IMR-90 (cell line): ENCODE measurements around the gene MMP25. TPM values are rescaled to one million over a fixed set of nuclear protein-coding genes. Genes with fewer than 3 reads are reported as not detected.

Experiments used
- ATAC-seq: fragments of 200-7000 bp; cut with Tn5 transposase; 2 replicates; pipeline ENCODE4 v1.9.1; 2020; ENCODE audit warnings: low read depth, mild to moderate bottlenecking, moderate library complexity
- BruUV-seq: library from RNA; stranded (reverse); fragments of 400-500 nt; replicated peaks from 2 replicates; lab custom pipeline; 2021; lab: Mats Ljungman, UMichigan
- CTCF ChIA-PET: fragments of 300-600 bp; formaldehyde crosslinking; extraction: SDS; loops from one replicate; lab custom pipeline; 2021; ENCODE audit warnings: antibody characterized with exemption; lab: Yijun Ruan, JAX
- POLR2A ChIA-PET: fragments of 300-600 bp; sonication (Branson Sonifier 250); formaldehyde crosslinking; loops from one replicate; lab custom pipeline; 2022; ENCODE audit warnings: antibody characterized with exemption; ENCODE audit not compliant: unreplicated experiment; lab: Charles Lee
- DNase-seq: peaks from one replicate; pipeline ENCODE4 v3.0.0; 2013
- H2AFZ ChIP-seq: replicated peaks from 2 replicates; pipeline ENCODE3; 2013; ENCODE audit warnings: low read length, mild to moderate bottlenecking; ENCODE audit not compliant: poor library complexity
- H2AK5ac ChIP-seq: 2 replicates; pipeline ENCODE4 v1.6.1; 2013; ENCODE audit warnings: low read depth, low read length, inconsistent platforms
- H2AK9ac ChIP-seq: replicated peaks from 2 replicates; pipeline ENCODE3; 2013; ENCODE audit warnings: mild to moderate bottlenecking, low read depth, low read length, moderate library complexity; ENCODE audit not compliant: poor library complexity
- H2BK120ac ChIP-seq: 2 replicates; pipeline ENCODE4 v1.6.1; 2013; ENCODE audit warnings: low read depth, low read length, inconsistent platforms
- H2BK15ac ChIP-seq: 3 replicates; pipeline ENCODE4 v1.6.1; 2013; ENCODE audit warnings: low read depth, low read length, inconsistent platforms
- H2BK20ac ChIP-seq: 2 replicates; pipeline ENCODE4 v1.6.1; 2013; ENCODE audit warnings: low read depth, mild to moderate bottlenecking, inconsistent platforms, low read length, moderate library complexity
- H2BK5ac ChIP-seq: 2 replicates; pipeline ENCODE4 v1.6.1; 2013; ENCODE audit warnings: mild to moderate bottlenecking, low read depth, low read length, inconsistent platforms; ENCODE audit not compliant: poor library complexity, severe bottlenecking
- H3K14ac ChIP-seq: replicated peaks from 2 replicates; pipeline ENCODE4 v1.6.1; 2013; ENCODE audit warnings: low read depth, low read length, inconsistent platforms
- H3K18ac ChIP-seq: 2 replicates; pipeline ENCODE4 v1.6.1; 2013; ENCODE audit warnings: low read depth, low read length, control low read depth
- H3K23ac ChIP-seq: 2 replicates; pipeline ENCODE4 v1.6.1; 2013; ENCODE audit warnings: low read depth, low read length, inconsistent platforms
- H3K27ac ChIP-seq: 2 replicates; pipeline ENCODE4 v1.5.1; 2013; ENCODE audit warnings: mild to moderate bottlenecking, control low read depth, low read length; ENCODE audit not compliant: insufficient read depth
- H3K27me3 ChIP-seq: 2 replicates; pipeline ENCODE4 v1.6.1; 2013; ENCODE audit warnings: low read length; ENCODE audit not compliant: control insufficient read depth, insufficient read depth
- H3K36me3 ChIP-seq: 2 replicates; pipeline ENCODE4 v1.6.1; 2013; ENCODE audit warnings: low read length, mixed read lengths; ENCODE audit not compliant: control insufficient read depth, insufficient read depth
- H3K4ac ChIP-seq: 2 replicates; pipeline ENCODE4 v1.6.1; 2013; ENCODE audit warnings: low read depth, low read length, inconsistent platforms
- H3K4me1 ChIP-seq: 2 replicates; pipeline ENCODE4 v1.6.1; 2013; ENCODE audit warnings: low read length, mixed read lengths; ENCODE audit not compliant: control insufficient read depth, insufficient read depth
- H3K4me2 ChIP-seq: 2 replicates; pipeline ENCODE4 v1.6.1; 2013; ENCODE audit warnings: low read depth, mild to moderate bottlenecking, control low read depth, low read length, moderate library complexity
- H3K4me3 ChIP-seq: 2 replicates; pipeline ENCODE4 v1.5.1; 2013; ENCODE audit warnings: low read depth, mild to moderate bottlenecking, control low read depth, low read length, moderate library complexity; ENCODE audit not compliant: insufficient read depth
- H3K56ac ChIP-seq: 2 replicates; pipeline ENCODE4 v1.6.1; 2013; ENCODE audit warnings: low read length, inconsistent platforms; ENCODE audit not compliant: insufficient read depth; ENCODE audit errors: extremely low read depth
- H3K79me1 ChIP-seq, 2 experiments: 2 replicates each; pipeline ENCODE4 v1.6.1; 2013; ENCODE audit warnings: low read length in 2 of 2, inconsistent platforms in 1 of 2, low read depth in 1 of 2
- H3K9ac ChIP-seq: 2 replicates; pipeline ENCODE4 v1.6.1; 2013; ENCODE audit warnings: low read depth, low read length, control low read depth
- H3K9me1 ChIP-seq: 2 replicates; pipeline ENCODE4 v1.6.1; 2013; ENCODE audit warnings: low read length, inconsistent platforms; ENCODE audit not compliant: insufficient read depth
- H3K9me3 ChIP-seq: 2 replicates; pipeline ENCODE4 v1.6.1; 2013; ENCODE audit warnings: low read length; ENCODE audit not compliant: control insufficient read depth, insufficient read depth
- H4K20me1 ChIP-seq: 2 replicates; pipeline ENCODE4 v1.6.1; 2013; ENCODE audit warnings: low read length, inconsistent platforms; ENCODE audit not compliant: insufficient read depth
- H4K5ac ChIP-seq: 2 replicates; pipeline ENCODE4 v1.6.1; 2013; ENCODE audit warnings: mild to moderate bottlenecking, low read depth, low read length, control low read depth
- H4K8ac ChIP-seq, 2 experiments: 2 replicates each; pipeline ENCODE4 v1.6.1; 2013; ENCODE audit warnings: low read depth in 2 of 2, low read length in 2 of 2, control low read depth in 1 of 2, inconsistent platforms in 1 of 2
- H4K91ac ChIP-seq: 2 replicates; pipeline ENCODE4 v1.6.1; 2013; ENCODE audit warnings: low read depth, low read length, inconsistent platforms; ENCODE audit not compliant: insufficient read depth
- CHD1 ChIP-seq: IDR thresholded peaks from 2 replicates; pipeline ENCODE4 v1.6.1; 2012; ENCODE audit warnings: low read depth, low read length, improper control_type of control experiment
- NFE2L2 ChIP-seq: fragments of 150-350 bp; IDR thresholded peaks from 2 replicates; pipeline ENCODE4 v1.6.1; 2016; ENCODE audit warnings: low read depth, mild to moderate bottlenecking, low read length
- RCOR1 ChIP-seq: IDR thresholded peaks from 2 replicates; pipeline ENCODE4 v1.6.1; 2012; ENCODE audit warnings: mild to moderate bottlenecking, low read length, improper control_type of control experiment; ENCODE audit not compliant: insufficient replicate concordance
- WGBS, 2 experiments: methylation state at CpG; one replicate each; pipeline versions ENCODE4 v1.1.5 to v1.1.7; 2013; ENCODE audit warnings: missing lambda C conversion rate in 2 of 2; ENCODE audit not compliant: insufficient read length in 1 of 2; ENCODE audit errors: extremely low coverage in 2 of 2; 5-methylcytosine and 5-hydroxymethylcytosine counted together
- dilution Hi-C: fragments of 300-500 bp; cut with HindIII; formaldehyde crosslinking; loops from one replicate; pipeline ENCODE4 v1.14.3; 2018; ENCODE audit warnings: low sequenced_read_pairs; ENCODE audit not compliant: unreplicated experiment
- in situ Hi-C: fragments of 300-500 bp; cut with MboI; formaldehyde crosslinking; loops from 3 replicates; pipeline ENCODE4 v1.14.3; 2019; ENCODE audit warnings: low sequenced_read_pairs, inconsistent platforms, mixed read lengths
- intact Hi-C: fragments of 100-400 bp; cut with micrococcal nuclease; formaldehyde crosslinking; loops from 2 replicates; pipeline ENCODE4 v1.10.0; 2022
- polyA plus RNA-seq, 3 experiments: library from polyadenylated mRNA; depleted of rRNA; stranded (reverse); fragments of >200 nt; gene quantifications; 2 replicates each; pipeline ENCODE4 v1.2.3, GENCODE V29; 2012; ENCODE audit warnings: low replicate concordance in 1 of 3
- total RNA-seq: library from RNA; depleted of rRNA; stranded (reverse); fragments of >200 nt; gene quantifications from 2 replicates; pipeline ENCODE4 v1.2.3, GENCODE V29; 2012

Gene MMP25
- total and polyA plus RNA-seq, 2 of the 4 experiments (the other 2 are of a cell fraction): 0.07 TPM; not detected in 1

DNA sequence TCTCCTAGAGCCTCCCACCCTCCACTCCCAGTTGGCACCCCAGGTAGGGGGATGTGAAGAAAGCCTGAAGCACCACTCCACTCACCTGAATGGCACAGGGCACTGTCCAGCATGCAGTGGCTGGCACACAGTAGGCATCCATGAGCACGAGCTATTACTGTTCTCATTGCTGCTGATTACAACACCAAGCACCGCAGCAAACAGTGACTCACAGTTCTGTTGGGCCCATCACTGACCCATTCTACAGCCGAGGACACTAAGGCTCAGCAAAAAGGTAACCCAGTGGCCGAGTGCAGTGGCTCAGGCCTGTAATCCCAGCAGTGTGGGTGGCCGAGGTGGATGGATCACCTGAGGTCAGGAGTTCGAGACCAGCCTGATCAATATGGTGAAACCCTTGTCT is 50.0 kb downstream of the MMP25 start:
- no peaks in the 10 kb centered on the region for H3K79me1 ChIP-seq
- no peak overlapping the region for H2BK15ac ChIP-seq
- ATAC-seq (no peak), DNase-seq (no peak)
- no peak overlapping the region for H3K4ac ChIP-seq
- H3K23ac ChIP-seq: no peak overlapping the region
- H2AK9ac ChIP-seq: no peak overlapping the region
- H3K4me2 ChIP-seq: no peak overlapping the region
- no peaks in the 10 kb centered on the region for H3K36me3 ChIP-seq
- dilution Hi-C loops (no loop called here), in situ Hi-C loops (no loop called here), intact Hi-C loops (no loop called here)
- no peak overlapping the region for H3K9ac ChIP-seq
- H3K4me1 ChIP-seq: peaks cover 3% of the 10 kb centered on the region
- no peak overlapping the region for H2AFZ ChIP-seq
- H3K18ac ChIP-seq: no peak overlapping the region
- no peak overlapping the region for H4K5ac ChIP-seq
- H4K8ac ChIP-seq: no peak overlapping the region
- H3K27ac ChIP-seq: no peak overlapping the region
- no peak overlapping the region for H2BK120ac ChIP-seq
- BruUV-seq: no TSS peak
- peaks cover 44% of the 10 kb centered on the region for H3K27me3 ChIP-seq
- no peaks in the 10 kb centered on the region for H3K9me3 ChIP-seq
- no peak overlapping the region for H4K91ac ChIP-seq
- H3K56ac ChIP-seq: no peak overlapping the region
- peaks cover 17% of the 10 kb centered on the region for H3K9me1 ChIP-seq
- 70% methylated on average over 3 of the region's 6 CpGs; no CpG with 5 or more reads in 1 of the 2 experiments for WGBS, 2 experiments
- TF ChIP-seq CHD1: no peak
- TF ChIP-seq NFE2L2: no peak
- no peak for TF ChIP-seq RCOR1
- no peak overlapping the region for H3K4me3 ChIP-seq
- H3K14ac ChIP-seq: no peak overlapping the region
- no peaks in the 10 kb centered on the region for H4K20me1 ChIP-seq
- H2BK20ac ChIP-seq: no peak overlapping the region
- CTCF ChIA-PET: no interaction called here
- POLR2A ChIA-PET: no interaction called here
- H2AK5ac ChIP-seq: no peak overlapping the region
- H2BK5ac ChIP-seq: no peak overlapping the region
